Renal pelvis (tissue), 12 donors: Measurements from ENCODE around the gene ZBTB8A. TPM values are rescaled to one million over a fixed set of nuclear protein-coding genes. Genes with fewer than 3 reads are reported as not detected.

Source experiments
- DNase-seq: peaks from one replicate; pipeline ENCODE4 v3.0.0-alpha.2; 2013
- long read RNA-seq, 16 experiments: transcript quantifications; one replicate each; lab custom pipeline, GENCODE V29; 2026
- polyA plus RNA-seq, 3 donors: library from polyadenylated mRNA; unstranded; fragments of 120-200 nt; gene quantifications; one replicate each; pipeline ENCODE4 v1.2.1, GENCODE V29; 2013; ENCODE audit not compliant: insufficient read length in 3 of 3

ZBTB8A gene
- polyA plus RNA-seq, result 10 to 100 TPM; 12.9 to 18.5 (median 16.4) TPM
- long read RNA-seq, donor 1, partial matches to known transcripts, result 0 of 42 reads
- long read RNA-seq, donor 1, other reads (novel, unspliced or antisense), result 40 of 42 reads
- long read RNA-seq, donor 2, full-length matches to known transcripts, result 1 of 1 reads
- long read RNA-seq, donor 2, partial matches to known transcripts, result 0 of 1 reads
- long read RNA-seq, donor 2, other reads (novel, unspliced or antisense), result 0 of 1 reads
- long read RNA-seq, donor 3, partial matches to known transcripts, result 0 of 1 reads
- long read RNA-seq, donor 3, other reads (novel, unspliced or antisense), result 0 of 1 reads
- long read RNA-seq, donor 4, full-length matches to known transcripts, result 2 of 2 reads
- long read RNA-seq, donor 4, partial matches to known transcripts, result 0 of 2 reads
- long read RNA-seq, donor 4, other reads (novel, unspliced or antisense), result 0 of 2 reads
- long read RNA-seq, donor 5, result 0 reads
- long read RNA-seq, donor 6, full-length matches to known transcripts, result 5 of 5 reads
- long read RNA-seq, donor 6, partial matches to known transcripts, result 0 of 5 reads
- long read RNA-seq, donor 6, other reads (novel, unspliced or antisense), result 0 of 5 reads
- long read RNA-seq, donor 7, full-length matches to known transcripts, result 4 of 50 reads
- long read RNA-seq, donor 7, partial matches to known transcripts, result 40 of 50 reads
- long read RNA-seq, donor 7, other reads (novel, unspliced or antisense), result 6 of 50 reads
- long read RNA-seq, donor 8, full-length matches to known transcripts, result 3 of 3 reads
- long read RNA-seq, donor 8, partial matches to known transcripts, result 0 of 3 reads
- long read RNA-seq, donor 8, other reads (novel, unspliced or antisense), result 0 of 3 reads
- long read RNA-seq, donor 9, full-length matches to known transcripts, result 6 of 6 reads
- long read RNA-seq, donor 9, partial matches to known transcripts, result 0 of 6 reads
- long read RNA-seq, donor 9, other reads (novel, unspliced or antisense), result 0 of 6 reads
- long read RNA-seq, donor 10, full-length matches to known transcripts, result 4 of 4 reads
- long read RNA-seq, donor 10, partial matches to known transcripts, result 0 of 4 reads
- long read RNA-seq, donor 10, other reads (novel, unspliced or antisense), result 0 of 4 reads
- long read RNA-seq, donor 11, full-length matches to known transcripts, result 4 of 4 reads
- long read RNA-seq, donor 11, partial matches to known transcripts, result 0 of 4 reads
- long read RNA-seq, donor 11, other reads (novel, unspliced or antisense), result 0 of 4 reads
- long read RNA-seq, donor 12, full-length matches to known transcripts, result 6 of 6 reads
- long read RNA-seq, donor 12, partial matches to known transcripts, result 0 of 6 reads
- long read RNA-seq, donor 12, other reads (novel, unspliced or antisense), result 0 of 6 reads
- long read RNA-seq, donor 13, full-length matches to known transcripts, result 1 of 8 reads
- long read RNA-seq, donor 13, partial matches to known transcripts, result 0 of 8 reads
- long read RNA-seq, donor 13, other reads (novel, unspliced or antisense), result 7 of 8 reads
- long read RNA-seq, donor 14, result 0 reads
- long read RNA-seq, donor 15, full-length matches to known transcripts, result 2 of 2 reads
- long read RNA-seq, donor 15, partial matches to known transcripts, result 0 of 2 reads
- long read RNA-seq, donor 15, other reads (novel, unspliced or antisense), result 0 of 2 reads
- long read RNA-seq, donor 16, full-length matches to known transcripts, result 4 of 4 reads
- long read RNA-seq, donor 16, partial matches to known transcripts, result 0 of 4 reads
- long read RNA-seq, donor 16, other reads (novel, unspliced or antisense), result 0 of 4 reads

- peak; percentile 78 for DNase-seq
These were observed at the start of gene ZBTB8A for GRCh38 chr1:32538887-32539583. TSS of gene ZBTB8A (plus strand) at chr1:32539427. CDS start at chr1:32592932, 53,505 bp downstream.

- no peak for DNase-seq
These were observed 49.3 kb upstream of the ZBTB8A start for GRCh38 chr1:32489774-32490454.

DNA sequence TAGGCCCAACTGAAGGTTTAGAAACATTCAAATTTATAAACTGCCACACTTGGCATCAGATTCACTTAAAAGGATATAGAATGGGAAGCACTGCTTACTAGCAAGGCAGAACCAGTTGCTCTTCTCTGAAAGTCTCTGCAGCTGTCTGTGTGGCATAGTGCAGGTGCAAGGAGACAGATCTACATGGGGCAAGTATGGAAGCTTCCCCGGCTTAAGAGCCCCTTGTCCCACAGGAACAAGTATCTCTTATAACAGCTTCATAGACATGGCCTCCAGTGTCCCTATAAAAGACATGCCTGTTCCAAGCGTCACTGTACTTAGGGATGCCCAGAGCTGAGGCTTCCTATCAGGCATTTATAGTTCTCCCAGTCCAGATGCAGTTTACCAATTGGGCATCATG, 47.8 kb upstream of the ZBTB8A start:
- DNase-seq, result no peak

- DNase-seq, result no peak
These were observed 45.0 kb upstream of the ZBTB8A start for GRCh38 chr1:32494196-32494595.

DNA sequence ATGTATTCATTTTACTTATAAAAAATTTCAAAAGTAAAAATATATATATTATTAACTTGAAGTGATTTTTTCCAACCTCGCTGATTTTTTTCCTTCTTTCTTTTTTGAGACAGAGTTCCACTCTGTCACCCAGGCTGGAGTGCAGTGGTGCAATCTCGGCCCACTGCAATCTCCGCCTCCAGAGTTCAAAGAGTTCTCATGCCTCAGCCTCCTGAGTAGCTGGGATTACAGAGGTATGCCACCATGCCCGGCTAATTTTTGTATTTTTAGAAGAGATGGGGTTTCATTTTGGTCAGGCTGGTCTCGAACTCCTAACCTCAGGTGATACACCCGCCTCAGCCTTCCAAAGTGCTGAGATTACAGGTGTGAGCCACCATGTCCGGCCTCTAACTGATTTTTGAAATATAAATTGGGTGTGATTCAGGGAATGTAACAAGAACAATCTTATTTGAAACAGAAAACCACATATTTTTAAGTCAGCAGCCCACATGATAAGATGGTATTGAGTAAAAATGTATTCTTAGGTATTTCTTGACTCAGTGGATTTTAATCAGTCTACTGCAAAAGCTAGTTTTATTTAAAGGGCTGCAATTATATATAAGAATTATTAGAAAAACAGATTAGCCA, 44.4 kb upstream of the ZBTB8A start:
- DNase-seq, result no peak

DNA sequence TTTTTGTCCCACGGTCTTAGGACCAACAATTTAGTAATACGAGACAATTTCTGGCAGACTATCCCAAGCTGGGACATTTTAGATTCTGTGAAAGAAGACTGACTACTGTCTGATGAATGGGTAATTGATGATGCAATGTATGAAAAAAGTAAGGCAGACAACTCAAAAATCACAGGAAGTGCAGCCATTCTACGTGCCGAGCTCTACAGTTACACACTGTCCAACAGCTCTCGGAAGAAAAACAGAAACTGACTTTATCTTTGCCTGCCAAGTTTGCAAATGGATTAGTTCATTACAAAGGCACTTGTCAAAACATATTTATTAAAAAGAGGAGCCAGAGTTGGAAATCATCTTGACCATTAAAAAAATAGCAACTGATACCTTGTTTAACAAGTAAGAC, 43.1 kb upstream of the ZBTB8A start:
- DNase-seq, result no peak

- DNase-seq, result no peak
These were observed 40.5 kb upstream of the ZBTB8A start for GRCh38 chr1:32498751-32499150.

GRCh38 chr1:32500387-32501209, 38.6 kb upstream of the ZBTB8A start:
- DNase-seq, result peak; percentile 65

DNA sequence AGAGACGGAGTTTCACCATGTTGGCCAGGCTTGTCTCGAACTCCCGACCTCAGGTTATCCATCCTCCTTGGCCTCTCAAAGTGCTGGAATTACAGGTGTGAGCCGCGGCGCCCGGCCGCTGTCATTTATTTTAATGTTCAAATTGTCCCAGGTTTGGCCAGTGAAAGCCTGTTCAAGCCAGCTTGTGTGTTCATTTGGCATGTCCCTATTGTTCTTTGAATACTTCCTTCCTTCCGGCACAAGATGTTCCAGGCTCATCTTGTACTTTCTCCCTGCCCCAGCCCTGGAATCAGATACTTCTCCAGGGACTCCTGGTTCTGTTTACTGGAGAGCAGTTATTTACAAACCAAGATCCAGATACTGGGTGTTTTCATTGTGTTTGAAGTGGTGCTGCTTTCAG, 37.4 kb upstream of the ZBTB8A start:
- no peak for DNase-seq

DNA sequence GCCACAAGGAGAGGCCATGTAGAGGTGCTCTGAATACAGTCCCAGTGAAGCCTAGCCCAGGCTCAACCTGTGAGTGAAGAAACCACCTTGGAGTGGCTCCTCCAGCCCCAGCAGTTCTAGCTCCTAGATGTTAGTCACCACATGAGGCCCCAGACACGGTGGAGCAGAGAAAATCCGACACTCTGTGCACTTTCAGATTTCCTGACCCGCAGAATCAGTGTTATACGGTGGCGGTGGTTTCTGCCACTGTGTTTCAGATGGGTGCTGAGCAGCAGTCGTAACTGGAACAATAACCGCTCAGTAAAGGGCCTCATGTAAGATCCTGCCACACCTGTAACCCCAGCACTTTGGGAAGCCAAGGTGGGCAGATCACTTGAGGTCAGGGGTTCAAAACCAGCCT, 36.1 kb upstream of the ZBTB8A start:
- DNase-seq, result no peak

DNA sequence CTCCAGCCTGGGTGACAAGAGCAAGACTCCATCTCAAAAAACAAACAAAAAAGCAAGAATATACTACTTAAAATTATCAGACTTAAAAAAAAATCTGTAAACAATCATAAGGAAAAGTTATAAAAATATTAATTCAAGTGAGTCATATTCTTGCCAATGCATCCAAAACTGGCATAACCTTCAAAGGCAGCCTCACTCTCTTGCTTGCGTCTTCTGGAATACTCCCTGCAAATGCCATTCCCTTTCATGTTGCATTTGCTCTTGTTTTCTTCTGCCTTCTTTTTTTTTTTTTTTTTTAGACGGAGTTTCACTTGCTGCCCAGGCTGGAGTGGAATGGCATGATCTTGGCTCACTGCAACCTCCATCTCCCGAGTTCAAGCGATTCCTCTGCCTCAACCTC, 32.2 kb upstream of the ZBTB8A start:
- no peak for DNase-seq

- no peak for DNase-seq
These were observed 30.5 kb upstream of the ZBTB8A start for GRCh38 chr1:32508761-32509160.

DNA sequence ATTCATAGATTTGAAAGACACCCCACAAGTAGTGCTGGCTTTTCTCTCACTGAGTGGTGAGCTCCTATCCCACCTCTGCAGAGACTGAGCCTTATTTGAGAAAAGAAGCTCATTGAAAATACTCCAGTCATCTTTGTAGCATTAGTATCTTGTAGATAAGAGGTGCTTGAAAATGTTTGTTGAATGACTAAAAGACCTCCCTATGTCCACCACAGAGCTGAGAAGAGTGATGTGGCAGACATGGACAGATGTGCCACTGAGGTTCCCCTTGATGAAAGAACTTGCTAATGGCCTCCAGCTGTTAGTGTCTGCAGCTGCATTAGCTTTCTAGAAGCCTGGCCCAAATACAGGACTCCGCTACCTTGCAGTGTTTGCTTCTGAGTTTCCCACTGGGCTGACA, 29.3 kb upstream of the ZBTB8A start:
- no peak for DNase-seq

DNA sequence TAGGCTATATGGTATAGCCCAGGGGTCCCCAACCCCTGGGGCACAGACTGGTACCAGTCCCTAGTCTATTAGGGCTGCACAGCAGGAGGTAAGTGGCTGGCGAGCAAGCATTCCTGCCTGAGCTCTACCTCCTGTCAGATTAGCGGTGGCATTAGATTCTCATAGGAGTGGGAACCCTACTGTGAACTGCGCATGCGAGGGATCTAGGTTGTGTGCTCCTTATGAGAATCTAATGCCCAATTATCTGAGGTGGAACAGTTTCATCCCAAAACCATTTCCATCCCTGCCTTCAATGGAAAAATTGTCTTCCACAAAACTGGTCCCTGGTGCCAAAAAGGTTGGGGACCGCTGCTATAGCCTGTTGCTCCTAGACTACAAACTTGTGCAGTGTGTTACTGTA, 22.8 kb upstream of the ZBTB8A start:
- no peak for DNase-seq

- DNase-seq, result no peak
These were observed 20.3 kb upstream of the ZBTB8A start for GRCh38 chr1:32518976-32519375.

GRCh38 chr1:32521165-32521564, 18.1 kb upstream of the ZBTB8A start:
- no peak for DNase-seq

DNA sequence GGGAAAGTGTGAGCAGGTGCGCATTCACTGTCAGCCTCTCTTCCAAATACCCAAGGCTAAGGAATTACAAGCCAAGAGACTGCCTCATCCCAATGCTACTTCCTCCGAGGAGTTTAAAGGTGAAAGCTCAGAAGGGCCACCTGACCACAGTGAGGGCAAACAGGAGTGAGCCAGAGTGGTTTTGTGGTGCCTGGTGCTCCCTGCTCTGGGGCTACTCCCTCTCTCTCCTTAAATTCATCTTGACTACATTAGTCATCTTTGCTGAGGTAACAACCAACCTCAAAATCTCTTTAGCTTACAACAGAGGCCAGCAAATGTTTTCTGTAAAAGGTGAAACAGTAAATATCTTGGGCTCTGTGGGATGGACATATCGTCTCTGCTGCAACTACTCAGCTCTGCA, 14.2 kb upstream of the ZBTB8A start:
- no peak for DNase-seq
